ENCODE measurements around the gene TUBGCP6. TPM values are rescaled to one million over a fixed set of nuclear protein-coding genes. Genes with fewer than 3 reads are reported as not detected.
A peak's percentile ranks its signal among the peaks of the same experiment; 100 is the strongest.

Gene TUBGCP6
- total RNA-seq, 1 experiment from 2014 or later: 40.2 TPM

DNA sequence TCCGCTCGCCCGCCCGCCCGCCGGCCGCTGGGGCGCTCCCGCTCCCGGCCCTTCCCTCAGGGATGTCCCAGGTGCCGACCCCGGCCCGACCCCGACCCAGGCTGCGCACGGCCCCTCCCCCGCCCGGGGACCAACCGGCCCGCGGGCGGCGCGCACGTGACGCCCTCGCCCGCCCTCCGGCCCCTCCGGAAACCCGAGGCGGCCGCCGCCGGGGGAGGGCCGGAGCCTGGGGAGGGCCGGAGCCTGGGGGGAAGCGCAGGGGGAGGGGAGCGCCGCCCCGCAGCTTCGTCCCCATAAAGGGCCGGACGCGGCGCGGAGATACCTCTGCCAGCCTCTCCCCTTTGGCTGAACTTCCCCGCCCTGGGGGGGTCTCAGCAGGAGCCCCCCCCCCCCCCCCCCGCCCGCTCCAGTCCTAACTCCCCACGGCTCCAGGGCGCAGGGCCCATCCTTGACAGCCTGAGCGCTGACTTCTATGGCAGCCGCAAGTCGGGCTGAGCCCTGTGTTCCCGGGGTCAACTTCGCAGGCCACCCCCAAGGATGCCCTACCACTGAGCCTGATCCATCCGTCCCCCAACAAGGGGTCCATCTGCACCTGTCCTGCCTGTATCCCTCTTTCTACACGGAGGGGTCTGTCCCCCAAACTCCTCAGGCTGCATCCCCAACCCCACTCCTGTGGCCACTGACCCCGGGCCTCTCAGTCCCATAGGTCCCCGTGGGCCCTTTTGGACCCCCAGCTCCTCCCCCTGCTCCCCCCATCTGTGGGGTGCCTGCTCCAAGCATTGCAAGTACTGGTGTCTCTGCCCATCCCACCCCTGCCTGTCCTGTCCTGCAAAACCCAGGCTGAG, 17.0 kb upstream of the TUBGCP6 start, which contains the start of gene MAPK12:
TSS of gene MAPK12 (minus strand) at position 69 of the 845 bp plus-strand sequence. CDS start 174 bp downstream, outside the sequence.
- Histone ChIP-seq H3K27me3 (no peaks in the 10 kb centered on the region), H3K27ac (peak within 1 kb of the TSS; percentile 53), H3K4me3 (peak within 1 kb of the TSS; percentile 87), H3K36me3 (no peaks in the 10 kb centered on the region), H3K4me1 (peaks cover 17% of the 10 kb centered on the region), H3K9me3 (replicated peaks) (no peaks in the 10 kb centered on the region)
- DNase-seq: peak; percentile 61 to 77

GRCh38 chr22:50260801-50261614, 16.2 kb upstream of the TUBGCP6 start:
- DNase-seq: peak; percentile 73 to 74
- peak overlapping the region; percentile 87 for H3K4me3 ChIP-seq
- H3K27ac ChIP-seq: peak overlapping the region; percentile 53
- H3K4me1 ChIP-seq: peaks cover 17% of the 10 kb centered on the region
- no peaks in the 10 kb centered on the region for H3K36me3 ChIP-seq
- no peaks in the 10 kb centered on the region for H3K9me3 ChIP-seq (replicated peaks)
- H3K27me3 ChIP-seq: no peaks in the 10 kb centered on the region

DNA sequence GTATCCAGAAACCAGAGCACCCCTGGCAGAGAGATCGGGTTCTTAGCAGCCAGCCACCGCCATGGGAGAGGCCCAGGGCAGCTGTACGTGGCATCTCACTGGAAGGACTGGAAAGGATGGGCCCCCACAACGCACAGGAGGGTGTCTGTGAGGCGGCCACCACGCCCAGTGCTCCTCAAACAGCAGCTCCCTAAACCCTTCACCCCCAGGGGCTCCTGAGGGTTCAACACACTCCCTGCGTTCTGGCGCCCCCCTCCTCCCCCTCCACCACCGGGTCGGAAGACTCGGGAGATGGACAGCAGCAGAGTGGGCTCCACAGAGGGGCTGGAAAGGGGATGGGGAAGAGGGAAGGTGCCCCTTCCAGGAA, 15.6 kb upstream of the TUBGCP6 start:
- H3K27me3 ChIP-seq: no peaks in the 10 kb centered on the region
- peak overlapping the region; percentile 87 for H3K4me3 ChIP-seq
- peak overlapping the region; percentile 53; the same call in 1 of the 2 replicates for H3K27ac ChIP-seq
- H3K9me3 ChIP-seq (replicated peaks): no peaks in the 10 kb centered on the region
- DNase-seq: peak; percentile 60 to 62
- H3K4me1 ChIP-seq: peaks cover 17% of the 10 kb centered on the region
- no peaks in the 10 kb centered on the region for H3K36me3 ChIP-seq

GRCh38 chr22:50259302-50259701, 14.5 kb upstream of the TUBGCP6 start:
- Histone ChIP-seq H3K4me1 (peaks cover 17% of the 10 kb centered on the region), H3K27ac (no peak overlapping the region), H3K4me3 (no peak overlapping the region), H3K9me3 (replicated peaks) (no peaks in the 10 kb centered on the region), H3K36me3 (no peaks in the 10 kb centered on the region), H3K27me3 (no peaks in the 10 kb centered on the region)
- DNase-seq: no peak

- Histone ChIP-seq H3K36me3 (0 out of 2 replicates have a peak, but pooled peaks cover 1% of the 10 kb centered on the region), H3K9me3 (replicated peaks) (no peaks in the 10 kb centered on the region), H3K4me3 (no peak overlapping the region), H3K27ac (no peak overlapping the region), H3K27me3 (no peaks in the 10 kb centered on the region), H3K4me1 (peaks cover 17% of the 10 kb centered on the region)
- no peak for DNase-seq
Measured at GRCh38 chr22:50258361-50259292, 13.8 kb upstream of the TUBGCP6 start.

- no peaks in the 10 kb centered on the region for H3K9me3 ChIP-seq (replicated peaks)
- no peak overlapping the region for H3K4me3 ChIP-seq
- no peaks in the 10 kb centered on the region for H3K27me3 ChIP-seq
- no peak for DNase-seq
- H3K27ac ChIP-seq: no peak overlapping the region
- H3K36me3 ChIP-seq: peaks cover 6% of the 10 kb centered on the region; the same call in 1 of the 2 replicates
- peaks cover 8% of the 10 kb centered on the region for H3K4me1 ChIP-seq
Measured at GRCh38 chr22:50257451-50258360, 12.9 kb upstream of the TUBGCP6 start.

GRCh38 chr22:50257041-50257440, 12.2 kb upstream of the TUBGCP6 start:
- DNase-seq: no peak
- H3K4me1 ChIP-seq: peaks cover 1% of the 10 kb centered on the region
- no peak overlapping the region for H3K4me3 ChIP-seq
- no peaks in the 10 kb centered on the region for H3K9me3 ChIP-seq (replicated peaks)
- H3K27ac ChIP-seq: no peak overlapping the region
- H3K36me3 ChIP-seq: peaks cover 8% of the 10 kb centered on the region; the same call in 1 of the 2 replicates
- no peaks in the 10 kb centered on the region for H3K27me3 ChIP-seq

GRCh38 chr22:50256258-50256862, 11.5 kb upstream of the TUBGCP6 start:
- H3K27ac ChIP-seq: no peak overlapping the region
- H3K9me3 ChIP-seq (replicated peaks): no peaks in the 10 kb centered on the region
- no peak for DNase-seq
- H3K4me3 ChIP-seq: no peak overlapping the region
- H3K27me3 ChIP-seq: no peaks in the 10 kb centered on the region
- H3K4me1 ChIP-seq: no peaks in the 10 kb centered on the region; the same call in 1 of the 2 replicates
- peaks cover 8% of the 10 kb centered on the region; the same call in 1 of the 2 replicates for H3K36me3 ChIP-seq

DNA sequence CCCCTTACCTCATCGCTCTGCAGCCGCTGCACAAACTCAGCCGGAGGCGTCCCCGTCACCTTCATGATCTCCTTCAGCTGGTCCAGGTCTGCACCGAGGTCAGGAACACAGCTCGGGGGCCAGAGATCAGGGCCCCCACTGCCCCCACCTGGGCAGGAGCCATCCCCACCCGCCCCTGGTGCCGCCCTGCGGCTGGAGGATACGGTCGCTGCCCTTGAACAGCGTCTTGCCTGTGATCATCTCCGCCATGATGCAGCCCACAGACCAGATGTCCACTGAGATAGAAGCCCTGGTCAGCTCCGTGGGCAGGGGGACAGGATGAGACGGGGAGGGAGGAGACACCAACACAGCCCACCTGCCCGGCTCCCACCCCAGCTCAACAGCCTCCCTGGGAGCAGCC, 10.8 kb upstream of the TUBGCP6 start:
- Histone ChIP-seq H3K4me1 (no peaks in the 10 kb centered on the region; the same call in 1 of the 2 replicates), H3K27me3 (no peaks in the 10 kb centered on the region), H3K9me3 (replicated peaks) (no peaks in the 10 kb centered on the region), H3K27ac (no peak overlapping the region), H3K4me3 (no peak overlapping the region), H3K36me3 (peaks cover 8% of the 10 kb centered on the region; the same call in 1 of the 2 replicates)
- DNase-seq: no peak

DNA sequence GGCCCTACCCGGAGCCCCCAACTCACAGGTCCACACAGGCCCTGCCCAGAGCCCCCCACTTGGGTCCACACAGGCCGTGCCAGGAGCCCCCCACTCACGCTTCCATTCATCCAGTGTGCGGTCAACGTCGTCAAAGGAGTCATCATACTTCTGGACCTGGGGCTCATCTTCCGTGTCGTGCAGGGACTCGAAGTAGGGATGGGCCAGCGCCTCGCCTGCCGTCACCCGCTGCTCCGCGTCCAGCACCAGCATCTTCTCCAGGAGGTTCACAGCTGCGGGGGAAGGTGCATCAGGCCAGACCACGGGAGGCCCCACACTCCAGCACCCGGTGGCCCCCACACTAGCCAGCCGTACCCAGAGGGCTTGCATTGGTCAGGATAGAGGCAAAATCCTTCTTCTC, 10.3 kb upstream of the TUBGCP6 start:
- no peak for DNase-seq
- Histone ChIP-seq H3K4me1 (peaks cover 3% of the 10 kb centered on the region; the same call in 1 of the 2 replicates), H3K27ac (no peak overlapping the region), H3K4me3 (no peak overlapping the region), H3K36me3 (peaks cover 8% of the 10 kb centered on the region; the same call in 1 of the 2 replicates), H3K9me3 (replicated peaks) (no peaks in the 10 kb centered on the region), H3K27me3 (no peaks in the 10 kb centered on the region)

DNA sequence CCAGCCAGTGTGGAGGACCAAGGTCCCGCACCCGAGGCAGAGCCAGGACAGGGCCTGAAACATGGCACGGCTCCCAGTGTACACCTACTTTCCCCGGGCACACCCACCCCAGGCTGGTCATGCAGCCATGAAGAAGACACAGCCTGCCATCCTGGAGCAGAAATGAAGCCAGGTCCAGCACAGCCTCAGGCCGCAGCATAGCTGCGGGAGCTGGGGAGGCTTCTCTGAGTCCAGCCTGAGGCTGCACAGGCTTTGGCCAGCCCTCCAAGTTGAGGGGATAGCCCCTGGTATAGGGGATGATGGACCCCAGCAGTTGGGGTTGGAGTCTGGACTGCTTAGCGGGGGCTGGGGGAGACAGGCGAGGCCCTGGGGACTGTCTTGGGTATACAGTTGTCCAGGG, 9.1 kb upstream of the TUBGCP6 start:
- H3K9me3 ChIP-seq (replicated peaks): no peaks in the 10 kb centered on the region
- H3K27me3 ChIP-seq: no peaks in the 10 kb centered on the region
- peaks cover 6% of the 10 kb centered on the region; the same call in 1 of the 2 replicates for H3K4me1 ChIP-seq
- H3K4me3 ChIP-seq: no peak overlapping the region
- no peak overlapping the region for H3K27ac ChIP-seq
- peaks cover 8% of the 10 kb centered on the region; the same call in 1 of the 2 replicates for H3K36me3 ChIP-seq
- no peak for DNase-seq

DNA sequence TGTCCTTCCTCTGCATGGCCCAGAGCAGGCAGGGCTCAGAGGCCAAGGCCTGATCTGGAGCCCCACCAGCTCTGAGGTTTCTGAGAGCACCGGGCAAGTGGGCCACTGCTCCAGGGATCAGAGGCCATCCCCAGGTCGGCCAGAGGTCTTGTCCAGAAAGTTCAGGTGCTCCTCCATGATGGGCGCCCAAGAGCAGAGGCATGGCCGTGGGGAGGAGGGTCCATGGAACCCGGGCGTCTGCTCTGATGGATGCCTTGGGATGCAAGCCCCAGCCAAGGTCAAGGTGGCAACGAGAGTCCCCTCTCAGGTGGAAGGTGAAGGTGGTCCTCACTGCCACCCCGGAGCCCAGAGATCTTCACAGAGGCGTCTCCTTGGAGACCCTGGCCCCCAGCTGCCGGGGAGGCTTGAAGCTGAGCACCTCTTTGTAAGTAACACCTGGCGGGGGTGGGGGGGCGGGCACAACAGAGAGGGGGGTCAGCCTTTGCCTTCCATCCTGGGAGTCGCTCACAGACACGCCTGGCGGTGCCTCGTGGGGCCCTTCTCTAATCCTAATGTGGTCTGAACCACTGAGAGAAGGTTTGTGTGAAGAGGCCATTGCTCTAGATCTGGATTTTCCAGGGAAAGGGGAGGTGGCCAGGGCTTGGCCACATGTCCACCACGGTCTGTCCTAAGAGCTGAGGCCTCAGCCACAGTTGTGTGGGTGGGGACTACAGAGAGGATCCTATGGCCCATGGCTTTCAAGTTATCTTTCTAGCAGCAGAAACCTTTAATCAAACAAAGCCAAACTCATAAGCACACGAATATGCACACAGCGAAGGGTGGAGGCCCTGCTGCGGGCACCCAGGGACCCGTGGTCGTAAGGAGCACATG, 8.5 kb upstream of the TUBGCP6 start:
- no peaks in the 10 kb centered on the region for H3K9me3 ChIP-seq (replicated peaks)
- H3K4me1 ChIP-seq: peaks cover 6% of the 10 kb centered on the region; the same call in 1 of the 2 replicates
- H3K27me3 ChIP-seq: no peaks in the 10 kb centered on the region
- peaks cover 8% of the 10 kb centered on the region; the same call in 1 of the 2 replicates for H3K36me3 ChIP-seq
- H3K27ac ChIP-seq: no peak overlapping the region
- no peak for DNase-seq
- H3K4me3 ChIP-seq: no peak overlapping the region

Measured in SJCRH30 (cell line).